Ectodermal cell (in vitro differentiated cells): ENCODE results near the gene ARRB1. TPM values are rescaled to one million over a fixed set of nuclear protein-coding genes. Genes with fewer than 3 reads are reported as not detected.

Experiments used
- H3K27ac ChIP-seq: 2 replicates; pipeline ENCODE4 v1.7.0; 2013; ENCODE audit warnings: mild to moderate bottlenecking, low read depth, low read length; ENCODE audit not compliant: insufficient read depth, poor library complexity, severe bottlenecking
- H3K27me3 ChIP-seq: 2 replicates; pipeline ENCODE4 v1.7.0; 2013; ENCODE audit warnings: mild to moderate bottlenecking, low read length; ENCODE audit not compliant: insufficient read depth, control insufficient read depth, poor library complexity, severe bottlenecking
- H3K36me3 ChIP-seq: one replicate; pipeline ENCODE4 v1.7.0; 2013; ENCODE audit warnings: low read length; ENCODE audit not compliant: control insufficient read depth, insufficient read depth
- H3K4me1 ChIP-seq: one replicate; pipeline ENCODE4 v1.7.0; 2013; ENCODE audit warnings: low read length; ENCODE audit not compliant: control insufficient read depth, insufficient read depth
- H3K4me3 ChIP-seq: 2 replicates; pipeline ENCODE4 v1.7.0; 2013; ENCODE audit warnings: low read depth, low read length, control low read depth; ENCODE audit not compliant: insufficient read depth
- H3K9me3 ChIP-seq: 2 replicates; pipeline ENCODE4 v1.7.0; 2013; ENCODE audit warnings: mild to moderate bottlenecking, low read length, moderate library complexity; ENCODE audit not compliant: control insufficient read depth
- WGBS, 2 experiments: methylation state at CpG; one replicate each; pipeline ENCODE4 v1.1.7; 2013; ENCODE audit warnings: missing lambda C conversion rate in 2 of 2; 5-methylcytosine and 5-hydroxymethylcytosine counted together
- polyA plus RNA-seq, 4 experiments: library from polyadenylated mRNA; stranded (reverse); fragments of 50-300 nt; gene quantifications; one replicate each; pipeline ENCODE4 v1.2.3, GENCODE V29; 2013

The ARRB1 gene
- 5.0 TPM for polyA plus RNA-seq (2013, experiment 1 of 4)
- 5.5 TPM for polyA plus RNA-seq (2013, experiment 2 of 4)
- polyA plus RNA-seq (2013, experiment 3 of 4) = 3.5 TPM
- polyA plus RNA-seq (2013, experiment 4 of 4) = 3.9 TPM

DNA sequence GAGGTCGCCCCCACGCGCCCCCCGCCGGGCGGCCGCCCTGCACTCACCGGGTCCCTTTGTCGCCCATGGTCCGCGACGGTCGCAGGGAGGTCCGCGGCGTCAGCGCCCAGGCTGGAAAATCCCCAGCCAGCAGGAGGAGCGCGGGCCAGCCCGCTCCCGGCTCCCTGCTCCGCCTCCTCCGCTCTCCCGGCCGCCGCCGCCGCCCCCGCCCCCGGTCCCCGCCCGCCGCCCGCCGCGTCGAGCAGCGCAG lies at the start of gene ARRB1:
TSS of gene ARRB1 (minus strand) at position 121 of the 250 bp plus-strand sequence. CDS start at position 67, 54 bp downstream.
- WGBS, 2 experiments = 0% methylated on average over 38 of the region's 38 CpGs
- peaks cover 29% of the 10 kb centered on the region for H3K27me3 ChIP-seq
- no peaks in the 10 kb centered on the region for H3K36me3 ChIP-seq
- peaks cover 36% of the 10 kb centered on the region for H3K4me1 ChIP-seq
- no peaks in the 10 kb centered on the region for H3K9me3 ChIP-seq
- H3K4me3 ChIP-seq = peak within 1 kb of the TSS; percentile 62
- no peak within 1 kb of the TSS for H3K27ac ChIP-seq

DNA sequence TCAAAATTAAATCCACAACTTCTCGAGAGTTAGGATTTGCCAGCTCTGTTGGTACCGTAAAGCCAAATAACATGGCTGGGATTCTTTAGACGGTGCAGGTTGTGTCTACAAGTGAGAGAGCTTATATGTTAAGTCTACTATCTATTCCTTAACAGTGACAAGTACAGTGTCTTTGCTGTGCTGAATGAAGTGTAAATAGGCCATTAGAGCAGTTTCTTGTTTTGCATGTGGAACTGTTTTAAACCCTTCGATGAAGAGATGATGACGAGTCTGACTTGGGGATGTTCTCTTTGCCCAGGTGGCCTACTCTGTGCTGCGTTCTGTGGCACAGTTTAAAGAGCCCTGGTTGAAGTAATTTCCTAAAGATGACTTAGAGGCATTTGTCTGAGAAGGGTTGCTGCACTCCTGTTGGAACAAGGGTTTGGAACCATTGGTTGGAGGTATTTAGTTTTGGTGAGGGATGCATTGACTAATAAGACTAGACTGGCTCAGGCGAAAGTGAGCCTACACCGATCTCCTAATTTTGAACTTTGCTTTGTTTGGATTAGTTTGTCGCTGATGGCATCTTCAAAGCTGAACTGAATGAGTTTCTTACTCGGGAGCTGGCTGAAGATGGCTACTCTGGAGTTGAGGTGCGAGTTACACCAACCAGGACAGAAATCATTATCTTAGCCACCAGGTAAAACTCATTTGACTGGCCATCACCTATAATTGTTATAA lies 48.8 kb upstream of the ARRB1 start:
- no peaks in the 10 kb centered on the region for H3K27me3 ChIP-seq
- no peaks in the 10 kb centered on the region for H3K9me3 ChIP-seq
- H3K4me3 ChIP-seq = peak overlapping the region; percentile 91
- H3K4me1 ChIP-seq = peaks cover 18% of the 10 kb centered on the region
- H3K27ac ChIP-seq = peak overlapping the region; percentile 96
- peaks cover 38% of the 10 kb centered on the region for H3K36me3 ChIP-seq
- 0 to 2% methylated on average over 10 to 11 of the region's 11 CpGs for WGBS, 2 experiments

DNA sequence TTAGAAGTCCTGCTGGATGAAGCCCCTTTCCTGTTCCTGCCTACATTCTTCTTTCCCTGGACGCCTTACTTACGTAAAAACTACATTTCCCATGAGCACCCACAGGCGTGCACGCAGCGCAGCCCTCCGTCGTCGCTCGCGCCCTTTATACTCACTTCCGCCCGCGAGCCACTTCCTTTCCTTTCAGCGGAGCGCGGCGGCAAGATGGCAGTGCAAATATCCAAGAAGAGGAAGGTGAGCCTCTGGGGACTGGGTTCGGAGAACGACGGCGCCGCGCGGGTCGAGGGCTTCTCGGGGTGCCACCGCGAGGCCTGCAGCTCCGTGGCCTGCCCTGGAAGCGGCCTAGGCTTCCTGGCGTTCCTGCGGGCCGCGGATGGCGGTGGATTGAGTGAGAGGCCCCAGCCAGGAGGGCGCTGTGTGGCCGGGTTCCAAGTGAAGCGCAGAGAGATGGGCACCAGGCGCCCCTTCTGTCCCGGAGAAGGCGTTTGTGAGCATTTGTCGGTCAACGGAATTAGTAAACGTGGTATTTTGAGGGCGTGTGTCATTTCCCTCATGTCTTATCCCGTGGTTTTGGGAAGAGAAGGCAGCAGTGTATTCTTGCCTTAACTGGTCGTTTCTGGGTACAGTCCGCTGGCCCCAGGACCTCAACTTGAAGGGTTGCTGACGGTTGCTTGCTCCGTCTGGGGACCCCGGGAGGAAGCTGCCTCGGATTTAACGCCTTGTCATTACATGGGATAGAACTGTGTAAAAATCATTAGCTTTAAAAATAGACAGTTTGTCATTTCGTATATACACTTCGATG lies 48.1 kb upstream of the ARRB1 start, which contains the start of gene RPS3:
TSS of gene RPS3 (plus strand) at position 175 of the 802 bp plus-strand sequence. CDS start at position 205, 30 bp downstream.
- WGBS, 2 experiments = 0 to 1% methylated on average over 52 to 55 of the region's 55 CpGs
- H3K36me3 ChIP-seq = peaks cover 30% of the 10 kb centered on the region

GRCh38 chr11:75398906-75399305 lies 47.4 kb upstream of the ARRB1 start:
- no peak overlapping the region for H3K27ac ChIP-seq
- no peak overlapping the region for H3K4me3 ChIP-seq
- WGBS, 2 experiments = 81 to 85% methylated on average over 8 of the region's 8 CpGs
- peaks cover 24% of the 10 kb centered on the region for H3K36me3 ChIP-seq
- peaks cover 18% of the 10 kb centered on the region for H3K4me1 ChIP-seq
- no peaks in the 10 kb centered on the region for H3K27me3 ChIP-seq
- H3K9me3 ChIP-seq = no peaks in the 10 kb centered on the region

More for the DNA sequence above, 48.1 kb upstream of the ARRB1 start, which contains the start of gene RPS3:
- Histone ChIP-seq H3K27ac (peak within 1 kb of the TSS; percentile 96), H3K27me3 (no peaks in the 10 kb centered on the region), H3K9me3 (no peaks in the 10 kb centered on the region), H3K4me3 (peak within 1 kb of the TSS; percentile 91), H3K4me1 (peaks cover 18% of the 10 kb centered on the region)

GRCh38 chr11:75394085-75394840 lies 42.8 kb upstream of the ARRB1 start:
- H3K27me3 ChIP-seq = no peaks in the 10 kb centered on the region

GRCh38 chr11:75389925-75390324 lies 38.5 kb upstream of the ARRB1 start:
- Histone ChIP-seq H3K4me1 (no peaks in the 10 kb centered on the region), H3K27me3 (no peaks in the 10 kb centered on the region), H3K36me3 (no peaks in the 10 kb centered on the region), H3K27ac (no peak overlapping the region), H3K9me3 (no peaks in the 10 kb centered on the region), H3K4me3 (no peak overlapping the region)
- WGBS, 2 experiments = 90 to 93% methylated on average over 7 of the region's 7 CpGs

More at GRCh38 chr11:75394085-75394840, 42.8 kb upstream of the ARRB1 start:
- Histone ChIP-seq H3K36me3 (no peaks in the 10 kb centered on the region), H3K9me3 (no peaks in the 10 kb centered on the region), H3K27ac (no peak overlapping the region), H3K4me1 (no peaks in the 10 kb centered on the region), H3K4me3 (no peak overlapping the region)
- WGBS, 2 experiments = 81 to 82% methylated on average over 8 of the region's 8 CpGs

- Histone ChIP-seq H3K27ac (no peak overlapping the region), H3K36me3 (no peaks in the 10 kb centered on the region), H3K27me3 (no peaks in the 10 kb centered on the region), H3K4me3 (no peak overlapping the region), H3K4me1 (no peaks in the 10 kb centered on the region), H3K9me3 (no peaks in the 10 kb centered on the region)
- 86 to 91% methylated on average over 11 of the region's 11 CpGs for WGBS, 2 experiments
These were observed 37.8 kb upstream of the ARRB1 start for GRCh38 chr11:75389276-75389605.

DNA sequence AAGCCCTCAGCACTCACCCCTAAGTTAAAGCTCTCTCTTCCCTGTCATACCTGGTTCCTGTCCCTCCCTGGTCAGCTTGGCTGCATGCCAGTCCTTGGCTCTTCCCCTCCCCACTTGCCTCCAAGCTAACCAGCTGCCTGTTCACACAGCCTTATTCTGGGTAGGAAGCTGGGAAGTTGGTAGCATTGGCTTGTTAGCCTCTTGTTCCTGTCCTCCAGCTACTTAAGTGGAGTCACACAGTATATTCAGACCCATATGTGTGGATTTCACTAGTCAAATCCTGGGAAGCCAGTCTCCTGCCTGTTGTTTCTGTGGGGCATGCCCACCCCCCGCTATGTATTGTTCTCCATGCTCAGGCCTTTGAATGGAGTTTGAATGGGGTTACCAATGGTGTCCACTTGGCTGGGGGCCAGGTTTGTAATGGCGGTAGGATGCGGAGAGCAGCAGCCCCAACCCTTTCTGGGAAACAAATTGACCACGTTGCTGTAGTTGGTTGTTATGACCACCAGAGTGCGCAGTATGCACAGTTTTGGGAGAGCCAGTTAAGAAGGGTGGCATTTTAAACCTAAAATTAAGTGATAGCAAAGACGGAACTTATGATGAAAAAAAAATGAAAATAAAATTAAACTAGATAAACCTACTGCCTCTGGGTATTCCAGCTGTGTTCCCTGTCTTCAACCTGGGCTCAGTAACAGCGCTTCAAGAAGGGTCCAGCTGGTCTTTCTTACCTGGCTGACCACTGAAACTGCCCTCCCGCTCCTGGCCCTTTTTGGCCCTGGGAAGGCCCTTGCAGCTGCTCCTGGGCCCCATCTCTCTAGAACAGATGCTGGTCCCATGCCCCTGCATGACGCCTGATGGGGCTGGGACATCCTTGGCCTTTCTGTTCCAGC lies 37.2 kb upstream of the ARRB1 start:
- Histone ChIP-seq H3K4me1 (no peaks in the 10 kb centered on the region), H3K36me3 (no peaks in the 10 kb centered on the region), H3K27ac (no peak overlapping the region), H3K9me3 (no peaks in the 10 kb centered on the region), H3K4me3 (no peak overlapping the region), H3K27me3 (no peaks in the 10 kb centered on the region)
- 34% methylated on average over 8 to 9 of the region's 9 CpGs for WGBS, 2 experiments

GRCh38 chr11:75387736-75388294 lies 36.4 kb upstream of the ARRB1 start:
- Histone ChIP-seq H3K4me3 (no peak overlapping the region), H3K36me3 (no peaks in the 10 kb centered on the region), H3K4me1 (no peaks in the 10 kb centered on the region), H3K27ac (no peak overlapping the region), H3K27me3 (no peaks in the 10 kb centered on the region), H3K9me3 (no peaks in the 10 kb centered on the region)
- 92 to 93% methylated on average over 3 of the region's 3 CpGs for WGBS, 2 experiments
